HEK293 (cell line): Measurements from ENCODE around the gene TMSB15A.
"Not testable (repeated sequence)": the region's sequence is repeated elsewhere in the genome, so short reads cannot be mapped to it uniquely, and the experiment has no call there.

Source experiments
- CTCF ChIP-seq: fragments of 450-650 bp; formaldehyde crosslinking; IDR thresholded peaks from 2 replicates; pipeline ENCODE4 v1.5.1; 2016; ENCODE audit warnings: missing biosample characterization, missing genetic modification characterization
- SETDB1 ChIP-seq: IDR thresholded peaks from one replicate; pipeline ENCODE4 v1.6.1; 2017; ENCODE audit warnings: mild to moderate bottlenecking, low read length, moderate library complexity, mixed read lengths; ENCODE audit not compliant: insufficient read length
- YY1 ChIP-seq: fragments of 450-650 bp; formaldehyde crosslinking; IDR thresholded peaks from 2 replicates; pipeline ENCODE4 v1.5.1; 2018; ENCODE audit warnings: missing biosample characterization, missing genetic modification characterization
- ZFP41 ChIP-seq: fragments of 450-650 bp; formaldehyde crosslinking; IDR thresholded peaks from 2 replicates; pipeline ENCODE4 v1.5.1; 2016; ENCODE audit warnings: missing biosample characterization, missing genetic modification characterization, borderline replicate concordance
- ZNF24 ChIP-seq: fragments of 450-650 bp; formaldehyde crosslinking; IDR thresholded peaks from 2 replicates; pipeline ENCODE4 v1.5.1; 2016; ENCODE audit warnings: missing biosample characterization, missing genetic modification characterization
- ZNF416 ChIP-seq: fragments of 450-650 bp; formaldehyde crosslinking; IDR thresholded peaks from 2 replicates; pipeline ENCODE4 v1.5.1; 2016; ENCODE audit warnings: missing biosample characterization, missing genetic modification characterization
- ZNF423 ChIP-seq: fragments of 450-650 bp; formaldehyde crosslinking; IDR thresholded peaks from 2 replicates; pipeline ENCODE4 v1.5.1; 2016; ENCODE audit warnings: missing biosample characterization, missing genetic modification characterization
- ZNF510 ChIP-seq: fragments of 450-650 bp; formaldehyde crosslinking; IDR thresholded peaks from 2 replicates; pipeline ENCODE4 v1.5.1; 2018; ENCODE audit warnings: mild to moderate bottlenecking, missing genetic modification characterization, missing biosample characterization; ENCODE audit not compliant: insufficient replicate concordance
- TF ChIP-seq, protein P1 (sequence below): fragments of 450-650 bp; formaldehyde crosslinking; IDR thresholded peaks from 2 replicates; pipeline ENCODE4 v1.5.1; 2016; ENCODE audit warnings: missing biosample characterization, missing genetic modification characterization

DNA sequence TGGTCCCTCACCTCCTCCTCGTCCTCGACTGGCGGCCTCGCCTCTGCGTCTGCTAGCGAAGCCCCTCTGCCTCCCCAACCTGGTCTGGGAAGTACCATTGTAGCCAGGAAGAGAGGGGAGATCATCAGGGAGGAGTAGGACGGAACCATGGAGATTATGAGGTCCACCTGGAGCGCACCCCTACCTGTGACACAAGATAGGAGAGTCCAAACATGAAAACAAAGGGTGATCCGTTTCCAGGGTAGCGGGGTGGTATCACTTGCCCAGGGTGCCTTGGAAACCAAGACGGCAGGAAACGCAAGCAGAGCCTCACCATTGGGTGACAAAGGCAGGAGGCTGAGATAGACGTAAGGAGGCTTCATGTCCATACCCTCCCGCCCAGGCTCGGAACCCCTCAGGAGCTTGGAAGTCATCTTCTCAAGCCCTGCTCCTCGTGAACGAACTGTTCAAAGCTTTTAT is 44.7 kb downstream of the TMSB15A start, which contains the start of gene TCP11X2:
- TF ChIP-seq, protein P1, sequence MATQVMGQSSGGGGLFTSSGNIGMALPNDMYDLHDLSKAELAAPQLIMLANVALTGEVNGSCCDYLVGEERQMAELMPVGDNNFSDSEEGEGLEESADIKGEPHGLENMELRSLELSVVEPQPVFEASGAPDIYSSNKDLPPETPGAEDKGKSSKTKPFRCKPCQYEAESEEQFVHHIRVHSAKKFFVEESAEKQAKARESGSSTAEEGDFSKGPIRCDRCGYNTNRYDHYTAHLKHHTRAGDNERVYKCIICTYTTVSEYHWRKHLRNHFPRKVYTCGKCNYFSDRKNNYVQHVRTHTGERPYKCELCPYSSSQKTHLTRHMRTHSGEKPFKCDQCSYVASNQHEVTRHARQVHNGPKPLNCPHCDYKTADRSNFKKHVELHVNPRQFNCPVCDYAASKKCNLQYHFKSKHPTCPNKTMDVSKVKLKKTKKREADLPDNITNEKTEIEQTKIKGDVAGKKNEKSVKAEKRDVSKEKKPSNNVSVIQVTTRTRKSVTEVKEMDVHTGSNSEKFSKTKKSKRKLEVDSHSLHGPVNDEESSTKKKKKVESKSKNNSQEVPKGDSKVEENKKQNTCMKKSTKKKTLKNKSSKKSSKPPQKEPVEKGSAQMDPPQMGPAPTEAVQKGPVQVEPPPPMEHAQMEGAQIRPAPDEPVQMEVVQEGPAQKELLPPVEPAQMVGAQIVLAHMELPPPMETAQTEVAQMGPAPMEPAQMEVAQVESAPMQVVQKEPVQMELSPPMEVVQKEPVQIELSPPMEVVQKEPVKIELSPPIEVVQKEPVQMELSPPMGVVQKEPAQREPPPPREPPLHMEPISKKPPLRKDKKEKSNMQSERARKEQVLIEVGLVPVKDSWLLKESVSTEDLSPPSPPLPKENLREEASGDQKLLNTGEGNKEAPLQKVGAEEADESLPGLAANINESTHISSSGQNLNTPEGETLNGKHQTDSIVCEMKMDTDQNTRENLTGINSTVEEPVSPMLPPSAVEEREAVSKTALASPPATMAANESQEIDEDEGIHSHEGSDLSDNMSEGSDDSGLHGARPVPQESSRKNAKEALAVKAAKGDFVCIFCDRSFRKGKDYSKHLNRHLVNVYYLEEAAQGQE (tag by site-specific recombination), result not testable (repeated sequence)
- not testable (repeated sequence) for TF ChIP-seq ZNF510 (tag by site-specific recombination); ZNF24 (tag by site-specific recombination); ZNF416 (tag by site-specific recombination); CTCF (tag by site-specific recombination); YY1 (tag by site-specific recombination); ZNF423 (tag by site-specific recombination); SETDB1; ZFP41 (tag by site-specific recombination)
